BLaER1 treated with 17β-estradiol and CSF1 and Interleukin-3, amounts not matched to agents 10 nM and 100 nM (cell line): ENCODE data around the gene LMO3.
"Not testable (repeated sequence)": the region's sequence is repeated elsewhere in the genome, so short reads cannot be mapped to it uniquely, and the experiment has no call there.

Source experiments
- H3K27ac ChIP-seq, 11 experiments: shearing (Covaris generic); formaldehyde crosslinking; 2 replicates each; pipeline ENCODE4 v1.8.1; 2022
- H3K27me3 ChIP-seq, 11 experiments: shearing (Covaris generic); formaldehyde crosslinking; 2 replicates each; pipeline ENCODE4 v1.8.1; 2022
- H3K36me3 ChIP-seq, 11 experiments: shearing (Covaris generic); formaldehyde crosslinking; 2 replicates each; pipeline ENCODE4 v1.8.1; 2022
- H3K4me1 ChIP-seq, 10 experiments: shearing (Covaris generic); formaldehyde crosslinking; 2 replicates each; pipeline ENCODE4 v1.8.1; 2022
- H3K4me2 ChIP-seq, 11 experiments: shearing (Covaris generic); formaldehyde crosslinking; 2 replicates each; pipeline ENCODE4 v1.8.1; 2022
- H3K4me3 ChIP-seq, 10 experiments: shearing (Covaris generic); formaldehyde crosslinking; 2 replicates each; pipeline ENCODE4 v1.8.1; 2022
- H3K9ac ChIP-seq, 11 experiments: shearing (Covaris generic); formaldehyde crosslinking; 2 replicates each; pipeline ENCODE4 v1.8.1; 2022
- H3K9me3 ChIP-seq, 11 experiments: shearing (Covaris generic); formaldehyde crosslinking; replicated peaks in 1 of 11; 2 replicates each; pipeline ENCODE4 v1.8.1; 2022
- H4K20me1 ChIP-seq, 11 experiments: shearing (Covaris generic); formaldehyde crosslinking; 2 replicates each; pipeline ENCODE4 v1.8.1; 2022
- Cebpa-rat ChIP-seq, 11 experiments: shearing (Covaris generic); IDR thresholded peaks; 2 replicates each; pipeline ENCODE4 v1.8.1; 2022

The LMO3 gene

DNA sequence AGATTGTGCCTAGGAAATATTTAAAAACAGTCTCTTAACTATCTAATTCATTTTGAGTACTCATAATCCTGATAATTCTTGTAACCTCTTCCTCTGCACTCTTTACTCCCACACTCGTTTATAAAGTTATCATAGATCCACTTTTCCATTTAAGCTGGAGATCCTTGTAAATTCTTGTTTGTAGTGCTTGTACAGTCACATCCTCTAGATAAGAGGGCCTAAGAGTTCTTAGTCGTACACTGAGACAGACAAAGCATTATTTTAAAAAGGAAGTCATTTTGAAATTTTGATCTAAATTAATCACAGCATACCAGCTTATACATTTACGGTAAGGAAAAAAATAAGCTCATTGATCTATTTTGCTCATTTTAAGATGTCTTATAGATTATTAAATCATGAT, 42.5 kb downstream of the LMO3 start:
- H3K27ac ChIP-seq, result no peak overlapping the region
- H3K4me2 ChIP-seq, result no peak overlapping the region
- no peak overlapping the region for H3K4me3 ChIP-seq
- H3K36me3 ChIP-seq, result no peaks in the 10 kb centered on the region
- H3K4me1 ChIP-seq, result no peaks in the 10 kb centered on the region
- no peaks in the 10 kb centered on the region for H4K20me1 ChIP-seq
- H3K9ac ChIP-seq, result no peak overlapping the region
- TF ChIP-seq Cebpa-rat (IDR thresholded peaks at IDR 0.05), result no peak
- no peaks in the 10 kb centered on the region for H3K27me3 ChIP-seq
- no peaks in the 10 kb centered on the region for H3K9me3 ChIP-seq

DNA sequence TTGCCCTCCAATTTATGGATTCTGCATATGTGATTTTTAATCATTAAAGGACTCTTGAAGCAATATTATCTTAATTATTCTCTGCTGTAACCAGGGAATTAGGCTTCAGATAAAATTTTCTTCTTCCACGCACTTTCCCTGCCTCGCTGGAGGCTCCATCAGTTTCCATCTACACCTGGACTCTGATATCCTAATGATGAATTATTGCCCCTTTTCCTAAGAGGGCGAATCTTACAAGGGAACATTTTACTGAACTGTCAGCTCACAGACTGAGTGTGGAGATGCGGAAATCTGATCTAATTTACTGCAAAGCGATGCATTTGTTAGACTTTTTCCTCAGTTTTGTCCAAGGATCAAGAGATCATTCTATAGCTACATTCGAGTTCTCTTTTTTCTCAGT, 43.0 kb downstream of the LMO3 start:
- H3K4me1 ChIP-seq, result no peaks in the 10 kb centered on the region
- H3K4me2 ChIP-seq, result no peak overlapping the region
- no peak overlapping the region for H3K27ac ChIP-seq
- no peak overlapping the region for H3K9ac ChIP-seq
- H4K20me1 ChIP-seq, result no peaks in the 10 kb centered on the region
- TF ChIP-seq Cebpa-rat (IDR thresholded peaks at IDR 0.05), result no peak
- no peaks in the 10 kb centered on the region for H3K36me3 ChIP-seq
- no peaks in the 10 kb centered on the region for H3K9me3 ChIP-seq
- no peak overlapping the region for H3K4me3 ChIP-seq
- H3K27me3 ChIP-seq, result no peaks in the 10 kb centered on the region

DNA sequence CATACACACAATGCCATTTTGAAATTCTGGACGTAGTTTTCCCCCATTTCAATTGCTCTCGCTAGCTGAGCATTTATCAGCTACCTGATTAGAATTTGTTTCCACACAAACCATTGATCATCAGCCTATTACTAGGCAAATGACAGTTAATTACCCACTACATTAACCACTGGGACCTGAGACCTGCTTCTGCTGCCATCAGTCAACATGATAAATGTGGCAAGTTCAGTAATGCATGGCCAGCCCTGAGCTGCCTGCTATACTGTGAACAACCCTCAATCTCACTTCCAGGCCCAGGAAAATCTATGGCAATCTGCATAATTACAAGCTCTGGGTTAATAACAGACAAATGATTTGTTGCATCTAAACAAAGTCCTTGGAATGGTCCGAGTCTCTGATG, 43.5 kb downstream of the LMO3 start:
- H3K9me3 ChIP-seq, result no peaks in the 10 kb centered on the region
- no peaks in the 10 kb centered on the region for H3K36me3 ChIP-seq
- H3K27me3 ChIP-seq, result no peaks in the 10 kb centered on the region
- no peak overlapping the region for H3K9ac ChIP-seq
- TF ChIP-seq Cebpa-rat (IDR thresholded peaks at IDR 0.05), result no peak
- H4K20me1 ChIP-seq, result no peaks in the 10 kb centered on the region
- H3K4me2 ChIP-seq, result no peak overlapping the region
- no peaks in the 10 kb centered on the region for H3K4me1 ChIP-seq
- no peak overlapping the region for H3K4me3 ChIP-seq
- no peak overlapping the region for H3K27ac ChIP-seq

DNA sequence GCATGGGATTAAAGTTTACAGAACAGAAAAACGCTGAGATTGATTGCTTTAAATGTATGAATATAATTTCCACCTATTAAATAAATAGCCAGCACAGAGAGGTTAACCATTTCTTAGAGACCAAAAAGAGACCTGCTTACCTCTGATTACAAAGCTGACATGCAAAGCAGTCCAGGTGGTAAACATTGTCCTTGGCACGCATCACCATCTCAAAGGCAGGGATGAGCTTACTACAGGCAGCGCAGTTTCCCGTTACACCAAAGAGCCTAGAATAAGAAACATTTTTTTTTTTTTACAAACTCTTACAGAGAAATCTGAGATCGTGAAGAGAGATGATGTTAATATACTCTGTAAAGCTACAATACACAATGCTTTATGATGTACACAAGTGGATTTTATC, 45.7 kb downstream of the LMO3 start:
- no peaks in the 10 kb centered on the region for H3K9me3 ChIP-seq
- no peak for TF ChIP-seq Cebpa-rat (IDR thresholded peaks at IDR 0.05)
- H3K27me3 ChIP-seq, result no peaks in the 10 kb centered on the region
- H3K27ac ChIP-seq, result no peak overlapping the region
- no peak overlapping the region for H3K4me3 ChIP-seq
- H3K36me3 ChIP-seq, result no peaks in the 10 kb centered on the region
- no peaks in the 10 kb centered on the region for H3K4me1 ChIP-seq
- no peak overlapping the region for H3K4me2 ChIP-seq
- no peaks in the 10 kb centered on the region for H4K20me1 ChIP-seq
- H3K9ac ChIP-seq, result no peak overlapping the region

DNA sequence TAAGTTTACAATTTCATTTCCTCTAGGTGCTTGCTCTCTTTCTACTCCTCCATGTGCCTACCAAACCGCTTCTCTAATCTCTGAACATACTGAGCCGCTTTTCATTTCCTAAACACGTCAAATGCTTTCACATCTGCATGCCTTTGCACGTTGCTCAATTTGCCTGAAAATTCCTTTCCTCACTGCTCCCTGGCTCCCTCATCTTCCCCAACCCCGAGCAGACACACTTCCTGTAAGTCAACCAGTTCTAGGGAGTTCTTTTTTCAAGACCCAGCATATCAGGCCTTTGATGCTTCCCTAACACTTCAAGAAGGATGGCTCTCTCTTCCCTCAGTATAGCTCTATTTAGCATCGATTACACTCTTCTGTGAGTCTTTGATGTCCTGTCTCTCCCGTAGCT, 50.3 kb downstream of the LMO3 start:
- no peak for TF ChIP-seq Cebpa-rat (IDR thresholded peaks at IDR 0.05)
- no peak overlapping the region for H3K27ac ChIP-seq
- no peak overlapping the region for H3K4me3 ChIP-seq
- H3K9ac ChIP-seq, result no peak overlapping the region
- no peaks in the 10 kb centered on the region for H3K9me3 ChIP-seq
- H3K36me3 ChIP-seq, result no peaks in the 10 kb centered on the region
- no peaks in the 10 kb centered on the region for H3K4me1 ChIP-seq
- H4K20me1 ChIP-seq, result no peaks in the 10 kb centered on the region
- no peaks in the 10 kb centered on the region for H3K27me3 ChIP-seq
- H3K4me2 ChIP-seq, result no peak overlapping the region

DNA sequence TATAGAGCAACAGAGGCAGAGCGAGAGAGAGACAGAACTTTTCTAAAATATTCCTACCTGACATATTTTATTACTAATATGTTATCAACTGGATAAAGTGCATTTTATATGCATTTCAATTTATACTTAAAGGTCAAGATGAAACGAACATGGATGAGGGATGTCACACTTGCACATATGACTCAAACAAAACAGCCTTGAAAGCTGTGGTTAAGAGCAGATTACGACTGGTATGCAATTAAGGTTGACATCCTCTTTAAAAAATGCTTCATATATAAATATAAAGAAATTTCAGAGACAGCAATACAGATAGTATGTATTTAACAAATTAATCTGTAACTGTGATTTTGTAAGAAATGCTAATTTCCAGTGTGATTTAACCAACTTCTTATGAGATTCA, 52.5 kb downstream of the LMO3 start:
- no peak overlapping the region for H3K4me3 ChIP-seq
- H3K27ac ChIP-seq, result no peak overlapping the region
- H3K4me1 ChIP-seq, result no peaks in the 10 kb centered on the region
- no peaks in the 10 kb centered on the region for H3K27me3 ChIP-seq
- TF ChIP-seq Cebpa-rat (IDR thresholded peaks at IDR 0.05), result no peak
- H4K20me1 ChIP-seq, result no peaks in the 10 kb centered on the region
- no peak overlapping the region for H3K9ac ChIP-seq
- no peaks in the 10 kb centered on the region for H3K36me3 ChIP-seq
- no peak overlapping the region for H3K4me2 ChIP-seq
- H3K9me3 ChIP-seq, result no peaks in the 10 kb centered on the region

DNA sequence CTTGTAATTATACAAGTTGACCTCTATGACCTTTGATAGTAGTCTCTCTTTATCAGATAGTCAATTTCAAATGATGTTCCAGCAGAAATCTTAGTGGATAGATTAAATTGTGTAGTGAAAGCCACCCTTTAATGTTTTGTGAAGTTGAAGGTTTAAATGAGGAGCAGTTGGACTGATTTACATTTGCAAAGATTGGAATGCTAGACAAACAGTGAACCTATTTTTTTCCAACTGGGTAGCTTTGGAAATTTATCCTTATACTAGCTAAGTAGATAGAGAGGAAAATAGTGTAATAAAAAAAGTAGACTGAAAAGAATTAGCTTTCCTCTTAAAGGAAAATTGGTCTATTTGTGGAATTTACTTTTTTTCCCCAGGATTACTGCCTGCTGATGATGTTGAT, 53.7 kb downstream of the LMO3 start:
- Histone ChIP-seq H3K4me1 (no peaks in the 10 kb centered on the region), H3K27ac (no peak overlapping the region), H3K9ac (no peak overlapping the region), H3K4me3 (no peak overlapping the region), H3K27me3 (no peaks in the 10 kb centered on the region), H3K9me3 (no peaks in the 10 kb centered on the region), H4K20me1 (no peaks in the 10 kb centered on the region), H3K36me3 (no peaks in the 10 kb centered on the region), H3K4me2 (no peak overlapping the region)
- no peak for TF ChIP-seq Cebpa-rat (IDR thresholded peaks at IDR 0.05)

DNA sequence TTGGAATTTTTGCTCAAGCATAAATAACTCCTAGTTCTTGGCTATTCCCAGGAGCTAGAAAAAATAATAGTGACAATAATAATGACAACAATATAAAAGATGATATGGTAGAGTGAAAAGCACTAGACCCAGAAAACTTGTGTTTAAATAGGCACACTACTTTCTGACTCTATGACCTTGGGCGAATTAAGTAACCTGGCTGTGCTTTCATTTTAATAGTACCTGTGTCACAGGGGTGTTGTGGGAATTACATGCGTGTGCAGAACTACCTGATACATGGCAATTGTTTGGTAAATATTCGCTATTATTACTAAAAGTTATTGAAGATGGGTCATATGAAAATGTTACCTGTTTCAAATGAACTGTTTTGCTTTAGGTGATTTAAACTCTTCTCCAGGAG, 60.1 kb downstream of the LMO3 start:
- Histone ChIP-seq H3K9ac (no peak overlapping the region), H3K4me3 (no peak overlapping the region), H3K9me3 (no peaks in the 10 kb centered on the region), H3K4me1 (no peaks in the 10 kb centered on the region), H3K27ac (no peak overlapping the region), H4K20me1 (no peaks in the 10 kb centered on the region), H3K4me2 (no peak overlapping the region), H3K36me3 (no peaks in the 10 kb centered on the region), H3K27me3 (no peaks in the 10 kb centered on the region)
- TF ChIP-seq Cebpa-rat (IDR thresholded peaks at IDR 0.05), result no peak

DNA sequence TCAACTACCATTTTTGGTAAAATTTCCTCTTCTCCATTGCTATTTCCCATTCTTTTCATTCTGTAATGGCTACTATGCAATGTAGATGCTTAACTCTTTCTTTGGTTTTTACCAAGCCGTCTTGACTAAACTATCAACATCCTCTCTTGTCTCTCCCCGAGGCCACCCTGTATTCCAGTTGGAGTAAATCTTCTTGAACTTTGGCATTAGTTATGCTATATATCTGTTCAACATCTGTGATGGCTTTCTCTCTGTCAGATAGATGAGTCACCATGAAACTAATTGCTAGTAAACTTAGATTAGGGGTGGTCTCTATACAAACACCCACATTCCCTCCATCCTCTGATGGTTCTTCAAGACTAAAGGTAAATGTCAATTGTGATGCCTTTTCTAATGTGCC, 63.4 kb downstream of the LMO3 start:
- Histone ChIP-seq H3K27ac (no peak overlapping the region), H3K27me3 (no peaks in the 10 kb centered on the region), H3K9me3 (peaks cover 0 to 5% (median 1%) of the 10 kb centered on the region in 11 experiments; a peak in 8 of 22 replicates), H3K9ac (no peak overlapping the region), H3K4me1 (no peaks in the 10 kb centered on the region), H3K36me3 (no peaks in the 10 kb centered on the region), H4K20me1 (no peaks in the 10 kb centered on the region), H3K4me3 (no peak overlapping the region), H3K4me2 (no peak overlapping the region)
- no peak for TF ChIP-seq Cebpa-rat (IDR thresholded peaks at IDR 0.05)

DNA sequence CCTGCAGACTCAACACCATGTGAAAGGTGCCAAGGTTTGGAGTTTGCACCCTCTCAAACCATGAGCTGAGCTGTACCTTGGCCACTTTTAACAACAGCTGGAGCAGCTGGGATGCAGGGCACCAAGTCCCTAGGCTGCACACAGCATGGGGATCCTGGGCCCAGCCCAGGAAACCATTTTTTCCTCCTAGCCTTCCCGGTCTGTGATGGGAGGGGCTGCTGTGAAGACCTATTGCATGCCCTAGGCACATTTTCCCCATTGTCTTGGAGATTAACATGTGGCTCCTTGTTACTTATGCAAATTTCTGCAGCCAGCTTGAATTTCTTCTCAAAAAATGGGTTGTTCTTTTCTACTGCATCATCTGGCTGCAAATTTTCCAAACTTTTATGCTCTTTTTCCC, 68.3 kb downstream of the LMO3 start:
- not testable (repeated sequence) for H3K27me3 ChIP-seq, H3K27ac ChIP-seq, H3K4me2 ChIP-seq, H3K9ac ChIP-seq, H3K4me1 ChIP-seq, H4K20me1 ChIP-seq, H3K4me3 ChIP-seq, H3K36me3 ChIP-seq
- peaks cover 0 to 18% (median 7%) of the 10 kb centered on the region in 11 experiments; a peak in 12 of 22 replicates for H3K9me3 ChIP-seq

DNA sequence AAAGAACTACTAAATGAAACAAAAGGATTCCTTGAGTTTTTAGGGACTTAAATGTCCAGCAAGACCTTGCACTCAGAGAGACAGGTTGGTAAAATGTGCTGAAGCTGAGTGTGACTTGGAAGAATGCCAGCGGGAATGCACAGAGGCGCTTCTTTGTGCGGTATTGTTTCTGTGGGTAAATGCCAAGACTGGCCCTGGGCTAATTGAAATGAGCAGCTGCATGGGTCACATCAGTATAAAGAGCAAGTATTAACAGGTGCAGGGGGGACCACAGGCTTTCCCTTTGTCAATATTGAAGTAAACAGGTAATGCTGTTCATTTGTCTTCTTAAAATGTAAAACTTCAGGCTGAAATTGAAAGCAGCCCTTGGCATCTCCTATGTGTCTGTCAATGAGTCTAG, 74.3 kb downstream of the LMO3 start:
- Histone ChIP-seq H3K4me3 (no peak overlapping the region), H3K27me3 (no peaks in the 10 kb centered on the region), H3K4me1 (no peaks in the 10 kb centered on the region), H3K4me2 (no peak overlapping the region), H4K20me1 (no peaks in the 10 kb centered on the region), H3K9me3 (peaks cover 0 to 4% (median 0%) of the 10 kb centered on the region in 11 experiments; a peak in 4 of 22 replicates), H3K27ac (no peak overlapping the region), H3K36me3 (no peaks in the 10 kb centered on the region), H3K9ac (no peak overlapping the region)
- TF ChIP-seq Cebpa-rat (IDR thresholded peaks at IDR 0.05), result no peak
